Retinal pigment epithelial cell (primary cell): ENCODE data around the gene AURKB.
A peak's percentile ranks its signal among the peaks of the same experiment; 100 is the strongest.

ENCODE experiments used
- DNase-seq: peaks from one replicate; pipeline ENCODE4 v3.0.0-alpha.2; 2010; ENCODE audit warnings: low read depth
- H3K4me3 ChIP-seq: 2 replicates; pipeline ENCODE4 v1.5.1; 2011; ENCODE audit warnings: mild to moderate bottlenecking, low read length, control low read depth, moderate library complexity
- CTCF ChIP-seq: conservative IDR thresholded peaks from 2 replicates; pipeline ENCODE4 v1.5.1; 2011; ENCODE audit warnings: low read depth, low read length, control low read depth, inconsistent platforms

Gene AURKB

GRCh38 chr17:8167526-8167925 lies 42.8 kb downstream of the AURKB start:
- TF ChIP-seq CTCF = no peak
- no peak overlapping the region for H3K4me3 ChIP-seq
- no peak for DNase-seq

- H3K4me3 ChIP-seq = no peak overlapping the region
- DNase-seq = no peak
- TF ChIP-seq CTCF = no peak
Observed at GRCh38 chr17:8166731-8167130, 43.6 kb downstream of the AURKB start.

- no peak overlapping the region for H3K4me3 ChIP-seq
- DNase-seq = no peak
- TF ChIP-seq CTCF = no peak
Observed at GRCh38 chr17:8164815-8165131, 45.6 kb downstream of the AURKB start.

GRCh38 chr17:8163978-8164814 lies 46.2 kb downstream of the AURKB start:
- DNase-seq = no peak
- H3K4me3 ChIP-seq = no peak overlapping the region
- no peak for TF ChIP-seq CTCF

- DNase-seq = no peak
- no peak for TF ChIP-seq CTCF
- H3K4me3 ChIP-seq = peak overlapping the region; percentile 67
Observed at GRCh38 chr17:8162997-8163977, 47.1 kb downstream of the AURKB start.

GRCh38 chr17:8162233-8162996 lies 48.0 kb downstream of the AURKB start, which contains the start of gene VAMP2:
Gene VAMP2, minus strand, starts transcription at chr17:8162948. Its CDS starts 69 bp downstream, at chr17:8162879.
- TF ChIP-seq CTCF = peak; percentile 3
- DNase-seq = no peak
- peak within 1 kb of the TSS; percentile 89 for H3K4me3 ChIP-seq
